ENCODE results near the gene CDH15. TPM values are rescaled to one million over a fixed set of nuclear protein-coding genes. Genes with fewer than 3 reads are reported as not detected.

Gene CDH15
- total and polyA plus RNA-seq, 9 of the 15 experiments (the other 6 are each of a cell fraction or from before 2014, with no cell fraction given), result 0.07 to 0.18 TPM; not detected in 7

GRCh38 chr16:89167425-89167941, 4.1 kb upstream of the CDH15 start (continued):
- TF ChIP-seq MLLT1 (IDR thresholded peaks at IDR 0.05), result no peak
- no peak for TF ChIP-seq PML (IDR thresholded peaks at IDR 0.05; ENCODE audit: low read length)
- TF ChIP-seq E2F3 (CRISPR knock-in tag; IDR thresholded peaks at IDR 0.05), result no peak
- no peak for TF ChIP-seq KAT2B (IDR thresholded peaks at IDR 0.05; ENCODE audit: low read depth, low read length)
- no peak for TF ChIP-seq ZNF586 (CRISPR knock-in tag; conservative IDR thresholded peaks at IDR 0.05)
- no peak for TF ChIP-seq ZNF324 (CRISPR knock-in tag; IDR thresholded peaks at IDR 0.05)
- TF ChIP-seq MAZ (CRISPR knock-in tag; conservative IDR thresholded peaks at IDR 0.05 in 1 of 2, IDR thresholded peaks at IDR 0.05 in 1 of 2), result peak; percentile 89 to 94
- TF ChIP-seq ZBED1 (IDR thresholded peaks at IDR 0.05), result no peak
- 0 out of 2 replicates have a peak, but pooled peaks have one; percentile 45 for TF ChIP-seq RBFOX2 (IDR thresholded peaks at IDR 0.05; ENCODE audit: low read depth, low read length)
- no peak for TF ChIP-seq U2AF1 (optimal IDR thresholded peaks at IDR 0.05; ENCODE audit: low read depth, low read length)
- TF ChIP-seq, protein P1, sequence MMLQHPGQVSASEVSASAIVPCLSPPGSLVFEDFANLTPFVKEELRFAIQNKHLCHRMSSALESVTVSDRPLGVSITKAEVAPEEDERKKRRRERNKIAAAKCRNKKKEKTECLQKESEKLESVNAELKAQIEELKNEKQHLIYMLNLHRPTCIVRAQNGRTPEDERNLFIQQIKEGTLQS (IDR thresholded peaks at IDR 0.05), result no peak
- TF ChIP-seq, protein P1 (CRISPR knock-in tag; conservative IDR thresholded peaks at IDR 0.05), result no peak
- no peak for TF ChIP-seq HBP1 (CRISPR knock-in tag; IDR thresholded peaks at IDR 0.05)
- TF ChIP-seq ZNF830 (CRISPR knock-in tag; IDR thresholded peaks at IDR 0.05), result no peak
- no peak for TF ChIP-seq CHD4 (IDR thresholded peaks at IDR 0.05; ENCODE audit: insufficient read depth, insufficient replicate concordance, low read depth, low read length, poor library complexity, severe bottlenecking)
- TF ChIP-seq, protein P2, sequence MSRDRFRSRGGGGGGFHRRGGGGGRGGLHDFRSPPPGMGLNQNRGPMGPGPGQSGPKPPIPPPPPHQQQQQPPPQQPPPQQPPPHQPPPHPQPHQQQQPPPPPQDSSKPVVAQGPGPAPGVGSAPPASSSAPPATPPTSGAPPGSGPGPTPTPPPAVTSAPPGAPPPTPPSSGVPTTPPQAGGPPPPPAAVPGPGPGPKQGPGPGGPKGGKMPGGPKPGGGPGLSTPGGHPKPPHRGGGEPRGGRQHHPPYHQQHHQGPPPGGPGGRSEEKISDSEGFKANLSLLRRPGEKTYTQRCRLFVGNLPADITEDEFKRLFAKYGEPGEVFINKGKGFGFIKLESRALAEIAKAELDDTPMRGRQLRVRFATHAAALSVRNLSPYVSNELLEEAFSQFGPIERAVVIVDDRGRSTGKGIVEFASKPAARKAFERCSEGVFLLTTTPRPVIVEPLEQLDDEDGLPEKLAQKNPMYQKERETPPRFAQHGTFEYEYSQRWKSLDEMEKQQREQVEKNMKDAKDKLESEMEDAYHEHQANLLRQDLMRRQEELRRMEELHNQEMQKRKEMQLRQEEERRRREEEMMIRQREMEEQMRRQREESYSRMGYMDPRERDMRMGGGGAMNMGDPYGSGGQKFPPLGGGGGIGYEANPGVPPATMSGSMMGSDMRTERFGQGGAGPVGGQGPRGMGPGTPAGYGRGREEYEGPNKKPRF (IDR thresholded peaks at IDR 0.05; ENCODE audit: low read depth, low read length), result no peak
- TF ChIP-seq ZNF77 (CRISPR knock-in tag; IDR thresholded peaks at IDR 0.05), result no peak
- no peak for TF ChIP-seq ZNF175 (CRISPR knock-in tag; IDR thresholded peaks at IDR 0.05; ENCODE audit: low read depth)
- TF ChIP-seq ZNF707 (CRISPR knock-in tag; conservative IDR thresholded peaks at IDR 0.05), result no peak
- peak; percentile 86 for TF ChIP-seq ZNF263 (CRISPR knock-in tag; IDR thresholded peaks at IDR 0.05; ENCODE audit: borderline replicate concordance)
- TF ChIP-seq TOE1 (IDR thresholded peaks at IDR 0.05; ENCODE audit: borderline replicate concordance), result peak; percentile 72; the same call in 1 of the 2 replicates
- TF ChIP-seq TOE1 (CRISPR knock-in tag; IDR thresholded peaks at IDR 0.05; ENCODE audit: borderline replicate concordance, low read depth), result 0 out of 2 replicates have a peak, but pooled peaks have one; percentile 49

Data from K562 (cell line).